HEK293T (cell line): ENCODE results near the gene FAIM.
"Not testable (repeated sequence)": the region's sequence is repeated elsewhere in the genome, so short reads cannot be mapped to it uniquely, and the experiment has no call there.

Experiments used
- CTCF ChIA-PET: fragments of 350-600 bp; formaldehyde crosslinking; extraction: SDS; loops from one replicate; lab custom pipeline; 2021; ENCODE audit warnings: antibody characterized with exemption, inconsistent platforms; lab: Yijun Ruan, JAX
- POLR2A ChIA-PET: fragments of 350-600 bp; formaldehyde crosslinking; extraction: SDS; loops from one replicate; lab custom pipeline; 2020; ENCODE audit warnings: antibody characterized with exemption, inconsistent platforms; lab: Yijun Ruan, JAX
- DNase-seq: peaks from one replicate; pipeline ENCODE4 v3.0.0; 2012; ENCODE audit warnings: mixed read lengths; ENCODE audit errors: extremely low spot score
- ARNT ChIP-seq: fragments of 450-650 bp; IDR thresholded peaks from 2 replicates; pipeline ENCODE4 v1.6.1; 2017; ENCODE audit warnings: mild to moderate bottlenecking
- BHLHE40 ChIP-seq: fragments of 450-650 bp; IDR thresholded peaks from 2 replicates; pipeline ENCODE4 v1.6.1; 2016; ENCODE audit warnings: mild to moderate bottlenecking, moderate library complexity, borderline replicate concordance
- CTBP1 ChIP-seq: fragments of 450-650 bp; IDR thresholded peaks from 2 replicates; pipeline ENCODE4 v1.6.1; 2016; ENCODE audit warnings: borderline replicate concordance
- ELF4 ChIP-seq: fragments of 450-650 bp; IDR thresholded peaks from 2 replicates; pipeline ENCODE4 v1.6.1; 2017; ENCODE audit warnings: antibody characterized with exemption
- FOXA1 ChIP-seq: fragments of 450-650 bp; IDR thresholded peaks from 2 replicates; pipeline ENCODE4 v1.6.1; 2016; ENCODE audit warnings: mild to moderate bottlenecking
- FOXK2 ChIP-seq: fragments of 450-650 bp; IDR thresholded peaks from 2 replicates; pipeline ENCODE4 v1.6.1; 2016; ENCODE audit warnings: mild to moderate bottlenecking
- FOXM1 ChIP-seq: fragments of 450-650 bp; IDR thresholded peaks from 2 replicates; pipeline ENCODE4 v1.6.1; 2017; ENCODE audit warnings: mild to moderate bottlenecking, borderline replicate concordance
- HDGF ChIP-seq: fragments of 450-650 bp; IDR thresholded peaks from 2 replicates; pipeline ENCODE4 v1.6.1; 2017; ENCODE audit warnings: antibody characterized with exemption, borderline replicate concordance
- L3MBTL2 ChIP-seq: fragments of 450-650 bp; conservative IDR thresholded peaks from 2 replicates; pipeline ENCODE4 v1.6.1; 2016; ENCODE audit warnings: mild to moderate bottlenecking
- LEF1 ChIP-seq: fragments of 450-650 bp; IDR thresholded peaks from 2 replicates; pipeline ENCODE4 v1.6.1; 2017; ENCODE audit warnings: mild to moderate bottlenecking, borderline replicate concordance
- NFRKB ChIP-seq: fragments of 450-650 bp; IDR thresholded peaks from 2 replicates; pipeline ENCODE4 v1.6.1; 2016; ENCODE audit warnings: mild to moderate bottlenecking, moderate library complexity
- SUZ12 ChIP-seq: fragments of 450-650 bp; IDR thresholded peaks from 2 replicates; pipeline ENCODE4 v1.6.1; 2016; ENCODE audit warnings: mild to moderate bottlenecking
- TARDBP ChIP-seq: fragments of 450-650 bp; IDR thresholded peaks from 2 replicates; pipeline ENCODE4 v1.6.1; 2016
- ZNF384 ChIP-seq: fragments of 450-650 bp; IDR thresholded peaks from 2 replicates; pipeline ENCODE4 v1.6.1; 2016
- TF ChIP-seq, protein P1 (sequence below): fragments of 450-650 bp; IDR thresholded peaks from 2 replicates; pipeline ENCODE4 v1.6.1; 2016

The FAIM gene, protein sequence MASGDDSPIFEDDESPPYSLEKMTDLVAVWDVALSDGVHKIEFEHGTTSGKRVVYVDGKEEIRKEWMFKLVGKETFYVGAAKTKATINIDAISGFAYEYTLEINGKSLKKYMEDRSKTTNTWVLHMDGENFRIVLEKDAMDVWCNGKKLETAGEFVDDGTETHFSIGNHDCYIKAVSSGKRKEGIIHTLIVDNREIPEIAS

GRCh38 chr3:138608322-138609135 is at the start of gene FAIM:
FAIM (plus strand) TSS chr3:138608771; CDS start chr3:138619727, 10,956 bp downstream.
- ChIA-PET CTCF (interaction anchor here (1.0 kb wide), 1 partner anchor 14 kb away, joined by 3 read pairs; no protein-coding TSS in a partner anchor), POLR2A (interaction anchor here (1.0 to 2.7 kb wide), 4 partner anchors 9 to 84 kb away, joined by 3 to 15 read pairs (median 4); partner anchors contain the start of gene CEP70)
- TF ChIP-seq TARDBP (no peak), L3MBTL2 (peak; percentile 51)
- peak; percentile 62 for DNase-seq

DNA sequence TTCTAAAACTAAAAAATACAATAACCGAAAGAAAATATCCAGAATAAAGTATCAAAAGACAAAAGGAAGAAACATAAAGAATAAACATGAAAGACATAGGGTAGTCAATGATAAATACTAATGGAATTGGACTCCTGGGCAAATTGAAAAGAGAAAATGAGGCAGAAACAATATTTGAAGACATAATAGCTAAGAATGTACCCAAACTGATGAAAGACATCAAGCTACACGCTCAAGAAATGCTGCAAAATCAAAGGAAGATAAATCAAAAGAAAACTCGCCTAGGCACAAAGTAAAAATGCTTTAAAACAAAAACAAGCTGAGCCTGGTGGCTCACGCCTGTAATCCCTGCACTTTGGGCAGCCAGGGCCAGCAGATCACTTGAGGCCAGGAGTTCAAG is 49.4 kb upstream of the FAIM start:
- ChIA-PET POLR2A (no interaction called here), CTCF (no interaction called here)
- no peak for DNase-seq

GRCh38 chr3:138560501-138560900 is 48.1 kb upstream of the FAIM start:
- CTCF ChIA-PET, result no interaction called here
- DNase-seq, result no peak
- TF ChIP-seq, protein P1, sequence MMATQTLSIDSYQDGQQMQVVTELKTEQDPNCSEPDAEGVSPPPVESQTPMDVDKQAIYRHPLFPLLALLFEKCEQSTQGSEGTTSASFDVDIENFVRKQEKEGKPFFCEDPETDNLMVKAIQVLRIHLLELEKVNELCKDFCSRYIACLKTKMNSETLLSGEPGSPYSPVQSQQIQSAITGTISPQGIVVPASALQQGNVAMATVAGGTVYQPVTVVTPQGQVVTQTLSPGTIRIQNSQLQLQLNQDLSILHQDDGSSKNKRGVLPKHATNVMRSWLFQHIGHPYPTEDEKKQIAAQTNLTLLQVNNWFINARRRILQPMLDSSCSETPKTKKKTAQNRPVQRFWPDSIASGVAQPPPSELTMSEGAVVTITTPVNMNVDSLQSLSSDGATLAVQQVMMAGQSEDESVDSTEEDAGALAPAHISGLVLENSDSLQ, result peak; percentile 30; the same call in 1 of the 2 replicates
- TF ChIP-seq CTBP1, result no peak
- POLR2A ChIA-PET, result no interaction called here

More for the DNA sequence above, 49.4 kb upstream of the FAIM start:
- TF ChIP-seq HDGF (no peak), SUZ12 (no peak)

DNA sequence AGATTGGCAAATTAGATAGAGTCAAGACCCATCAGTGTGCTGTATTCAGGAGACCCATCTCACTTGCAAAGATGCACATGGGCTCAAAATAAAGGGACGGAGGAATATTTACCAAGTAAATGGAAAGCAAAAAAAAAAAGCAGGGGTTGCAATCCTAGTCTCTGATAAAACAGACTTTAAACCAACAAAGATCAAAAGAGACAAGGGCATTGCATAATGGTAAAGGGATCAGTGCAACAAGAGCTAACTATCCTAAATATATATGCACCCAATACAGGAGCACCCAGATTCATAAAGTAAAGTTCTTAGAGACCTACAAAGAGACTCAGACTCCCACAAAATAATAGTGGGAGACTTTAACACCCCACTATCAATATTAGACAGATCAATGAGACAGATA is 45.7 kb upstream of the FAIM start:
- CTCF ChIA-PET, POLR2A ChIA-PET, DNase-seq: not testable (repeated sequence)

DNA sequence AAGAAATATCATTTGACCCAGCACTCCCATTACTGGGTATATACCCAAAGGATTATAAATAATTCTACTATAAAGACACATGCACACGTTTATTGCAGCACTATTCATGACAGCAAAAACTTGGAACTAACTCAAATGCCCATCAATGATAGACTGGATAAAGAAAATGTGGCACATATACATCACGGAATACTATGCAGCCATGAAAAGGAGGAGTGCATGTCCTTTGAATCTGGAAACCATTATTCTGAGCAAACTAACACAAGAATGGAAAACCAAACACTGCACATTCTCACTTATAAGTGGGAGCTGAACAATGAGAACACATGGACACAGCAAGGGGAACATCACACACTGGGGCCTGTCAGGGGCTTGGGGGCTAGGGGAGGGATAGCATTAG is 42.3 kb upstream of the FAIM start:
- POLR2A ChIA-PET, CTCF ChIA-PET: not testable (repeated sequence)

GRCh38 chr3:138567403-138567802 is 41.2 kb upstream of the FAIM start:
- POLR2A ChIA-PET, result no interaction called here

More for the DNA sequence above, 42.3 kb upstream of the FAIM start:
- not testable (repeated sequence) for DNase-seq

GRCh38 chr3:138569090-138569489 is 39.5 kb upstream of the FAIM start:
- POLR2A ChIA-PET, result no interaction called here
- CTCF ChIA-PET, result interaction anchor here (0.7 kb wide), 1 partner anchor 346 kb away, joined by 3 read pairs; no protein-coding TSS in a partner anchor
- no peak for DNase-seq
- TF ChIP-seq TARDBP (no peak), FOXK2 (no peak), ZNF384 (no peak), ARNT (no peak), CTBP1 (no peak), NFRKB (no peak), L3MBTL2 (no peak), SUZ12 (no peak)

More at GRCh38 chr3:138567403-138567802, 41.2 kb upstream of the FAIM start:
- DNase-seq, result no peak
- CTCF ChIA-PET, result no interaction called here
- TF ChIP-seq L3MBTL2 (no peak), HDGF (no peak), ELF4 (no peak), TARDBP (no peak), NFRKB (no peak), SUZ12 (no peak), FOXM1 (no peak), FOXK2 (no peak), BHLHE40 (no peak), CTBP1 (no peak), FOXA1 (no peak)

DNA sequence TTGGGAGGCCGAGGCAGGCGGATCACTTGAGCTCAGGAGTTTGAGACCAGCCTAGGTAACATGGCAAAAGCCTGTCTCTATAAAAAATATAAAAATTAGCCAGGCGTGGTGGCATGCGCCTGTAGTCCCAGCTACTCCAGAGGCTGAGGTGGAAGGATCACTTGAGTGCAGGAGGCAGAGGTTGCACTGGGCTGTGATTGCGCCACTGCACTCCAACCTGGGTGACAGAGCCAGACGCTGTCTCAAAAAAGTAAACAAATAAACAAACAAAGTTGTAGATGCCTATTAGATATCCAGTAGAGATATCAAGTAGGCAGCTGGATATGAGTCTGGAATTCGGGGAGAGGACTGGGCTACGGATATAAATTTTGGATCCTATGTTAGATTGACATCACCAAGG is 38.9 kb upstream of the FAIM start:
- CTCF ChIA-PET, result interaction anchor here (0.7 kb wide), 1 partner anchor 345 kb away, joined by 3 read pairs; no protein-coding TSS in a partner anchor
- DNase-seq, POLR2A ChIA-PET: not testable (repeated sequence)

DNA sequence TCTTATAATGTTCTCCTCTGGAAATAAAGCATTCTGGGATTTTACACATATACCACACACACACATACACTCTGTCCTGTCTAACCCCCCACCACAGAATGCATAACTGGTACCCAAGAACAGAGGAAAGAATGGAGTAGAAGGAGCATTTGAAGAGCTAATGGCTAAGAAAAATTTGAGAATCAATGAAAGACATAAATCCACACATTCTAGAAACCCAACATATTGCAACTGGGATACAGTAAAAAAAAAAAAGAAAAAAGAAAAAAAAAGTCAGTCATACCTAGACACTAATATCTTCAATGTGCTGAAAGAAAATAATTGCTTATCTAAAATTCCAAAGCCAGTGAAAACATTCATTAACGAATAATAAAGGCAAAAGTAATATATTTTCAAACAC is 35.4 kb upstream of the FAIM start:
- CTCF ChIA-PET, result no interaction called here
- POLR2A ChIA-PET, result no interaction called here
- DNase-seq, result no peak
- TF ChIP-seq LEF1 (no peak), L3MBTL2 (no peak)
